KMS-11 (cell line): ENCODE data around the gene FDPS.

Experiments used
- H2AFZ ChIP-seq: fragments of 200-600 bp; sonication (generic); 2 replicates; pipeline ENCODE4 v1.6.1; 2016; ENCODE audit warnings: antibody characterized with exemption, mixed run types, low read depth
- H3K27ac ChIP-seq: fragments of 200-600 bp; sonication (generic); 2 replicates; pipeline ENCODE4 v1.6.1; 2016; ENCODE audit warnings: mild to moderate bottlenecking, mixed run types
- H3K27me3 ChIP-seq: fragments of 200-600 bp; sonication (generic); 2 replicates; pipeline ENCODE4 v1.6.1; 2017; ENCODE audit warnings: mild to moderate bottlenecking, low read depth, mixed run types, moderate library complexity; ENCODE audit not compliant: insufficient read depth
- H3K36me3 ChIP-seq: fragments of 200-600 bp; sonication (generic); 2 replicates; pipeline ENCODE4 v1.6.1; 2017; ENCODE audit warnings: mild to moderate bottlenecking, mixed run types; ENCODE audit not compliant: insufficient read depth
- H3K4me1 ChIP-seq: fragments of 200-600 bp; sonication (generic); 2 replicates; pipeline ENCODE4 v1.6.1; 2016; ENCODE audit warnings: mild to moderate bottlenecking, low read depth, mixed run types; ENCODE audit not compliant: poor library complexity, severe bottlenecking
- H3K4me2 ChIP-seq: fragments of 200-600 bp; sonication (generic); 2 replicates; pipeline ENCODE4 v1.7.0; 2016; ENCODE audit warnings: mild to moderate bottlenecking, mixed run types
- H3K4me3 ChIP-seq: fragments of 200-600 bp; sonication (generic); IDR thresholded peaks from 2 replicates; pipeline ENCODE4 v1.6.1; 2017; ENCODE audit warnings: low read depth, low read length, mixed read lengths; ENCODE audit not compliant: insufficient read depth
- H3K79me2 ChIP-seq: fragments of 200-600 bp; sonication (generic); 2 replicates; pipeline ENCODE4 v1.6.1; 2016; ENCODE audit warnings: low read depth, mixed run types; ENCODE audit not compliant: insufficient read depth
- H3K9ac ChIP-seq: fragments of 200-600 bp; sonication (generic); 2 replicates; pipeline ENCODE4 v1.6.1; 2016; ENCODE audit warnings: mild to moderate bottlenecking, mixed run types
- H4K20me1 ChIP-seq: fragments of 200-600 bp; sonication (generic); 2 replicates; pipeline ENCODE4 v1.6.1; 2016; ENCODE audit warnings: mild to moderate bottlenecking, mixed run types; ENCODE audit not compliant: insufficient read depth
- CTCF ChIP-seq: fragments of 200-600 bp; sonication (generic); conservative IDR thresholded peaks from 2 replicates; pipeline ENCODE4 v1.6.1; 2017; ENCODE audit warnings: low read depth, mild to moderate bottlenecking, antibody characterized with exemption, low read length, moderate library complexity, mixed read lengths

Gene FDPS

GRCh38 chr1:155300024-155300423 lies 8.6 kb upstream of the FDPS start:
- Histone ChIP-seq H3K4me3 (no peak overlapping the region), H3K4me2 (no peak overlapping the region), H3K27ac (no peak overlapping the region), H3K4me1 (no peaks in the 10 kb centered on the region), H3K36me3 (no peaks in the 10 kb centered on the region), H3K27me3 (peaks cover 15% of the 10 kb centered on the region; the same call in 1 of the 2 replicates), H3K9ac (no peak overlapping the region), H4K20me1 (no peaks in the 10 kb centered on the region), H2AFZ (no peak overlapping the region), H3K79me2 (no peaks in the 10 kb centered on the region)
- TF ChIP-seq CTCF = no peak

GRCh38 chr1:155300553-155301329 lies 7.9 kb upstream of the FDPS start:
- H3K4me2 ChIP-seq = no peak overlapping the region
- H3K36me3 ChIP-seq = no peaks in the 10 kb centered on the region
- H3K27me3 ChIP-seq = peaks cover 15% of the 10 kb centered on the region; the same call in 1 of the 2 replicates
- H3K27ac ChIP-seq = no peak overlapping the region
- H3K9ac ChIP-seq = no peak overlapping the region
- no peak for TF ChIP-seq CTCF
- H4K20me1 ChIP-seq = no peaks in the 10 kb centered on the region
- no peaks in the 10 kb centered on the region for H3K79me2 ChIP-seq
- H3K4me3 ChIP-seq = no peak overlapping the region
- no peak overlapping the region for H2AFZ ChIP-seq
- no peaks in the 10 kb centered on the region for H3K4me1 ChIP-seq

- no peak for TF ChIP-seq CTCF
- no peak within 1 kb of the TSS for H3K4me2 ChIP-seq
- no peak within 1 kb of the TSS for H2AFZ ChIP-seq
Observed at GRCh38 chr1:155301342-155301841, 7.3 kb upstream of the FDPS start, which contains the start of gene PKLR. Gene PKLR (minus strand): TSS chr1:155301438. CDS start chr1:155301395, 43 bp downstream.

GRCh38 chr1:155304558-155305063 lies 4.1 kb upstream of the FDPS start:
- H3K27me3 ChIP-seq = no peaks in the 10 kb centered on the region
- H4K20me1 ChIP-seq = no peaks in the 10 kb centered on the region
- H2AFZ ChIP-seq = no peak overlapping the region
- TF ChIP-seq CTCF = no peak
- H3K4me1 ChIP-seq = peaks cover 10% of the 10 kb centered on the region
- peaks cover 10% of the 10 kb centered on the region for H3K79me2 ChIP-seq
- H3K4me3 ChIP-seq = no peak overlapping the region
- H3K27ac ChIP-seq = no peak overlapping the region
- H3K9ac ChIP-seq = no peak overlapping the region
- no peak overlapping the region for H3K4me2 ChIP-seq
- no peaks in the 10 kb centered on the region for H3K36me3 ChIP-seq

More at GRCh38 chr1:155301342-155301841, 7.3 kb upstream of the FDPS start, which contains the start of gene PKLR:
- Histone ChIP-seq H3K4me1 (no peaks in the 10 kb centered on the region), H3K9ac (no peak within 1 kb of the TSS), H3K27me3 (peaks cover 12% of the 10 kb centered on the region; the same call in 1 of the 2 replicates), H3K27ac (no peak within 1 kb of the TSS), H3K4me3 (no peak within 1 kb of the TSS), H4K20me1 (no peaks in the 10 kb centered on the region), H3K36me3 (no peaks in the 10 kb centered on the region), H3K79me2 (no peaks in the 10 kb centered on the region)
